MM.1S (cell line): ENCODE measurements around the gene SNTA1.
A peak's percentile ranks its signal among the peaks of the same experiment; 100 is the strongest.

Experiments used
- DNase-seq: peaks from one replicate; pipeline ENCODE4 v3.0.0-alpha.2; 2015
- H2AFZ ChIP-seq: fragments of 300-600 bp; sonication (generic); 2 replicates; pipeline ENCODE4 v1.6.0; 2016; ENCODE audit warnings: antibody characterized with exemption, low read length
- H3F3A ChIP-seq: fragments of 300-600 bp; sonication (generic); 2 replicates; pipeline ENCODE4 v1.6.1; 2016; ENCODE audit warnings: mild to moderate bottlenecking, antibody characterized with exemption, low read length, moderate library complexity, mixed read lengths; ENCODE audit not compliant: insufficient read depth
- H3K27ac ChIP-seq: fragments of 300-600 bp; sonication (generic); 2 replicates; pipeline ENCODE4 v1.5.1; 2016; ENCODE audit warnings: mild to moderate bottlenecking, low read length
- H3K27me3 ChIP-seq: fragments of 300-600 bp; sonication (generic); replicated peaks from 2 replicates; pipeline ENCODE4 v1.6.0; 2016; ENCODE audit warnings: low read length; ENCODE audit not compliant: insufficient read depth
- H3K36me3 ChIP-seq: fragments of 300-600 bp; sonication (generic); replicated peaks from 2 replicates; pipeline ENCODE4 v1.6.1; 2016; ENCODE audit warnings: mild to moderate bottlenecking, low read length, mixed read lengths; ENCODE audit not compliant: insufficient read depth
- H3K4me1 ChIP-seq: fragments of 300-600 bp; sonication (generic); 2 replicates; pipeline ENCODE4 v1.6.1; 2016; ENCODE audit warnings: low read length, mixed read lengths
- H3K4me2 ChIP-seq: fragments of 300-600 bp; sonication (generic); 2 replicates; pipeline ENCODE4 v1.6.0; 2016; ENCODE audit warnings: low read depth, low read length
- H3K4me3 ChIP-seq: fragments of 300-600 bp; sonication (generic); 2 replicates; pipeline ENCODE4 v1.5.1; 2016; ENCODE audit warnings: low read length, mixed read lengths
- H3K79me2 ChIP-seq: fragments of 300-600 bp; sonication (generic); 2 replicates; pipeline ENCODE4 v1.6.1; 2016; ENCODE audit warnings: mixed run types, low read length, mixed read lengths
- H3K9ac ChIP-seq: fragments of 300-600 bp; sonication (generic); 2 replicates; pipeline ENCODE4 v1.6.1; 2016; ENCODE audit warnings: low read length, mixed read lengths
- H3K9me2 ChIP-seq: fragments of 300-600 bp; sonication (generic); replicated peaks from 2 replicates; pipeline ENCODE4 v1.6.1; 2016; ENCODE audit warnings: mild to moderate bottlenecking, low read length, mixed read lengths; ENCODE audit not compliant: insufficient read depth
- H3K9me3 ChIP-seq: fragments of 300-600 bp; sonication (generic); replicated peaks from 2 replicates; pipeline ENCODE4 v1.6.1; 2016; ENCODE audit warnings: mild to moderate bottlenecking, low read length, mixed read lengths; ENCODE audit not compliant: insufficient read depth
- H4K20me1 ChIP-seq: fragments of 300-600 bp; sonication (generic); 2 replicates; pipeline ENCODE4 v1.6.1; 2016; ENCODE audit warnings: mild to moderate bottlenecking, low read length, moderate library complexity, mixed read lengths; ENCODE audit not compliant: insufficient read depth
- EZH2 ChIP-seq: fragments of 300-600 bp; sonication (generic); optimal IDR thresholded peaks from 2 replicates; pipeline ENCODE3; 2017; ENCODE audit warnings: low read depth, mild to moderate bottlenecking, antibody characterized with exemption, low read length, mixed read lengths
- EZH2phosphoT487 ChIP-seq: fragments of 300-600 bp; sonication (generic); IDR thresholded peaks from 2 replicates; pipeline ENCODE4 v1.6.1; 2018; ENCODE audit warnings: antibody characterized with exemption, low read length
- TF ChIP-seq, protein P1 (sequence below): fragments of 300-600 bp; sonication (generic); IDR thresholded peaks from 2 replicates; pipeline ENCODE4 v1.5.1; 2016; ENCODE audit warnings: antibody characterized with exemption, low read length, mixed read lengths

SNTA1 gene

DNA sequence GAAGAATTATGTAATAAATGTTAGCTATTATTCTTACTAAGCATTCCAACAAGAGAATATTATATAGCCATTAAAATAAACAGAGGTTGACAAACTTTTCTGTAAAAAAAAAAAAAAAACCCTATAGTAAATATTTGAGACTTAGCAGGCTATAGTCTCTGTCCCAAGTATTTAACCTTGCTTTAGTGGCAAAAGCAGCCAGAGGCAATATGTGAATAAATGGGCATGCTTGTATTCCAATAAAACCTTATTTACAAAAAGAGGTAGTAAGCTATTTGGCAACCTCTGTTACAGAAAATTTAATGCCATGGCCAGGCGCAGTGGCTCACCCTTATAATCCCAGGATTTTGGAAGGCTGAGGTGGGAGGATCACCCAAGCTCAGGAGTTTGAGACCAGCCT is 56.9 kb downstream of the SNTA1 start:
- no peaks in the 10 kb centered on the region for H3K36me3 ChIP-seq

DNA sequence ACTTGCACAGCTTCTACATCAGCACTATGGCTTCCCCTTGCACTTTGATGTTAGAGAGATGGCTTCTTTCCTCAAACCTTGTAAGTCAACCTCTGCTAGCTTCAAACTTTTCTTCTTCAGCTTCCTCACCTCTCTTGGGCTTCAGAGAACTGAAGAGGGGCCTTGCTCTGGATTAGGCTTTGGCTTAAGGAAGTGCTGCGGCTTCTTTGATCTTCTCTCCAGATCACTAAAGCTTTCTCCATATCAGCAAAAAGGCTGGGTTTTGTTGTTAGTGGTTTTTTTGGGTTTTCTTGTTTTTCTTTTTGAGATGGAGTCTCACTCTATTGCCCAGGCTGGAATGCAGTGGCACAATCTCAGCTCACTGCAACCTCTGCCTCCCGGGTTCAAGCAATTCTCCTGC is 66.2 kb downstream of the SNTA1 start:
- H3F3A ChIP-seq: peaks cover 15% of the 10 kb centered on the region
- no peaks in the 10 kb centered on the region for H4K20me1 ChIP-seq
- no peak overlapping the region for H3K9ac ChIP-seq
- no peak for DNase-seq
- H3K27ac ChIP-seq: no peak overlapping the region
- no peaks in the 10 kb centered on the region for H3K27me3 ChIP-seq
- no peak overlapping the region for H2AFZ ChIP-seq
- TF ChIP-seq EZH2: no peak
- TF ChIP-seq, protein P1, sequence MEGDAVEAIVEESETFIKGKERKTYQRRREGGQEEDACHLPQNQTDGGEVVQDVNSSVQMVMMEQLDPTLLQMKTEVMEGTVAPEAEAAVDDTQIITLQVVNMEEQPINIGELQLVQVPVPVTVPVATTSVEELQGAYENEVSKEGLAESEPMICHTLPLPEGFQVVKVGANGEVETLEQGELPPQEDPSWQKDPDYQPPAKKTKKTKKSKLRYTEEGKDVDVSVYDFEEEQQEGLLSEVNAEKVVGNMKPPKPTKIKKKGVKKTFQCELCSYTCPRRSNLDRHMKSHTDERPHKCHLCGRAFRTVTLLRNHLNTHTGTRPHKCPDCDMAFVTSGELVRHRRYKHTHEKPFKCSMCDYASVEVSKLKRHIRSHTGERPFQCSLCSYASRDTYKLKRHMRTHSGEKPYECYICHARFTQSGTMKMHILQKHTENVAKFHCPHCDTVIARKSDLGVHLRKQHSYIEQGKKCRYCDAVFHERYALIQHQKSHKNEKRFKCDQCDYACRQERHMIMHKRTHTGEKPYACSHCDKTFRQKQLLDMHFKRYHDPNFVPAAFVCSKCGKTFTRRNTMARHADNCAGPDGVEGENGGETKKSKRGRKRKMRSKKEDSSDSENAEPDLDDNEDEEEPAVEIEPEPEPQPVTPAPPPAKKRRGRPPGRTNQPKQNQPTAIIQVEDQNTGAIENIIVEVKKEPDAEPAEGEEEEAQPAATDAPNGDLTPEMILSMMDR: no peak
- TF ChIP-seq EZH2phosphoT487: no peak
- H3K4me3 ChIP-seq: no peak overlapping the region
- H3K9me3 ChIP-seq: no peaks in the 10 kb centered on the region
- H3K4me1 ChIP-seq: peaks cover 22% of the 10 kb centered on the region
- H3K4me2 ChIP-seq: no peak overlapping the region
- peaks cover 5% of the 10 kb centered on the region; the same call in 1 of the 2 replicates for H3K36me3 ChIP-seq
- no peaks in the 10 kb centered on the region for H3K9me2 ChIP-seq
- no peaks in the 10 kb centered on the region for H3K79me2 ChIP-seq

More for the DNA sequence above, 56.9 kb downstream of the SNTA1 start:
- Histone ChIP-seq H3F3A (no peaks in the 10 kb centered on the region), H3K79me2 (no peaks in the 10 kb centered on the region), H3K27ac (no peak overlapping the region), H2AFZ (no peak overlapping the region), H3K9me2 (no peaks in the 10 kb centered on the region), H3K27me3 (no peaks in the 10 kb centered on the region), H3K4me1 (no peaks in the 10 kb centered on the region), H3K4me2 (no peak overlapping the region), H3K4me3 (no peak overlapping the region), H4K20me1 (no peaks in the 10 kb centered on the region), H3K9ac (no peak overlapping the region), H3K9me3 (no peaks in the 10 kb centered on the region)
- DNase-seq: no peak
- TF ChIP-seq EZH2 (no peak), EZH2phosphoT487 (no peak)
- TF ChIP-seq, protein P1: no peak

DNA sequence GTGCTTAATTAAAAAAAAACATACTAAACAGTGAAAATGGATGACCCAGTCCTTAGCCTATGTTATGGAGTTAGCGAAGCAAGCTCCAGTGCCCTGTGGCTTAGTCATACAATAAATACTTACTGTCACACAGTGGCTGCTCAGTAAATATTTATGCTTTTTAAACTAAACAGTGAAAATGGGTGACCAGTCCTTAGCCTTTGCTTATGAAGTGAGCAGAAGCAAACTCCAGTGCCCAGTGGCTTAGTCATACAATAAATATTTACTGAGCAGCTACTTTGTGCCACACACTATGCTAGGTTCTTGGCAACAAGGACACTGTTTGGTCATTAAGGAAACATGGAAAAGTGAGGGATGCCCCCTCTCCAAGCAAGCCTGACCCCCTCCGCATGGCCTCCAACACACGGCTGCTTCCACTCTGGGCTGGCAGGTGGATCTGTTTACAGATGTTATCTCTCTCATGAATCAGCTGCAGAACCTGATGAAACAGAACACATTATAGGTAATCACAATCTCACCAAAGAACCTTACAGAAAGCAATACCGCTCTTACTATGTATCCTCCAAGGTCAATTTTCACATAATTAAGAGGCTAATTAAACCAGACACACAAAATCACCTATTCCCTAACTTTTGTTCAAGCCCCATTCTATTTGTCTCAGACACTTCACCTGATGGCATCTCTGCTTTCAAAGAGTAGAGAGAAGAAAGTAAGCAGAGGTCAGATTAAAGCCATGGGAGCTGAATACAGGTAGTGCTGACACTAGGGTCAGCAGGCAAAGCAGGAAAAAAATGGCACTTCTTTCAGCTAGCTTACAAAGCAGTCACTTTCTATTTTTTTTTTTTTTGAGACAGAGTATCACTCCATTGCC is 69.6 kb downstream of the SNTA1 start:
- peaks cover 28% of the 10 kb centered on the region for H3K4me1 ChIP-seq
- DNase-seq: no peak
- no peak overlapping the region for H3K4me3 ChIP-seq
- no peaks in the 10 kb centered on the region for H3K36me3 ChIP-seq
- no peak overlapping the region for H2AFZ ChIP-seq
- peaks cover 21% of the 10 kb centered on the region for H3F3A ChIP-seq
- H3K9me2 ChIP-seq: no peaks in the 10 kb centered on the region
- H3K27me3 ChIP-seq: no peaks in the 10 kb centered on the region
- H4K20me1 ChIP-seq: no peaks in the 10 kb centered on the region
- TF ChIP-seq, protein P1: no peak
- no peak overlapping the region for H3K9ac ChIP-seq
- H3K79me2 ChIP-seq: no peaks in the 10 kb centered on the region
- H3K4me2 ChIP-seq: peak overlapping the region; percentile 48; the same call in 1 of the 2 replicates
- peak overlapping the region; percentile 62 for H3K27ac ChIP-seq
- no peaks in the 10 kb centered on the region for H3K9me3 ChIP-seq
